HG02798 (cell line): ENCODE results near the gene IGFL4.

Experiments used
- ATAC-seq: cut with Tn5 transposase; IDR thresholded peaks from one replicate; pipeline ENCODE4 v1.9.1; 2021; ENCODE audit warnings: mild to moderate bottlenecking; ENCODE audit not compliant: unreplicated experiment, poor library complexity

Gene IGFL4

DNA sequence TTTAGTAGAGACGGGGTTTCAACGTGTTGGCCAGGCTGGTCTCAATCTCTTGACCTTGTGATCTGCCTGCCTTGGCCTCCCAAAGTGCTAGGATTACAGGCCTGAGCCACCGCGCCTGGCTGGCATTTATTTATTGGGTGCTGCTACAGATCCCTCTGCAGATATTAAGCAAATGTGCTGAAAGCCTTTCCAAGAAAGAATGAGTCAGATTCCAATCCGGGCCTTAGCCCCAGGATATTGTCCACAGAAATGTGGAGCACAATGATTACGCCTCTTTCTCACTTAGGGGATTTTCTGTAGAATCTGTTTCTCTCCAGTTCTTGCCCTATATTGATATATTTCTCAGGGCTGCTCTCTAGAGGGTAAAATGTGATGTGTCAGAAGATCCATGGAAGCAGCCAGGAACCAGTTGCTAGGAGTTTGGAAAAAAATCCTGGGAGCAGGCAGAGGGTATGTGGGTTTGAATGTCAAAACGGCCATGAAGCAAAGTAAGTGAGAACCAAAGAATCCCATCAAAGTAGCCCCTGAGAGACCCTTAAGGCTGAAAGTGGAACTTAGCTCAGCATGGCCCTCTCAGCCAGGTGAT is 24.8 kb upstream of the IGFL4 start:
- ATAC-seq: no peak

DNA sequence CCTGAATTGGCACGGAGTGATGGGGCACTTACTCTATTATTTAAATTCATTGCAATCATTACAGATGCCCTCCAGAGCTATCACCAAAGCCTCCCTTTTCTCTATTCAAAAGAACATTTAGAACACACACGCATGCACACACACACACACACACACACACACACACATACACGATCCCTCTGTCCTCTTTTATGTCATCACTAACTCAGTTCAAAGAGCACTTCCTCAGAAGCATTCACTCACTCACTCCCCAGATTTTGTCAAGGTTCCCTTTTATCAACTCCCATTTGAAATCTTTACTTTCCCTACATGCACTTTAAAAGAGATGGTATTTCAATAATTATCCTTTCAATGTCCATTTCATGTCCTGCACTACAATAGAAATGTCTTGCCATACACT is 22.4 kb upstream of the IGFL4 start:
- no peak for ATAC-seq

GRCh38 chr19:46060012-46060411 is 19.2 kb upstream of the IGFL4 start:
- no peak for ATAC-seq

- no peak for ATAC-seq
These were observed 18.0 kb upstream of the IGFL4 start for GRCh38 chr19:46058778-46059177.

DNA sequence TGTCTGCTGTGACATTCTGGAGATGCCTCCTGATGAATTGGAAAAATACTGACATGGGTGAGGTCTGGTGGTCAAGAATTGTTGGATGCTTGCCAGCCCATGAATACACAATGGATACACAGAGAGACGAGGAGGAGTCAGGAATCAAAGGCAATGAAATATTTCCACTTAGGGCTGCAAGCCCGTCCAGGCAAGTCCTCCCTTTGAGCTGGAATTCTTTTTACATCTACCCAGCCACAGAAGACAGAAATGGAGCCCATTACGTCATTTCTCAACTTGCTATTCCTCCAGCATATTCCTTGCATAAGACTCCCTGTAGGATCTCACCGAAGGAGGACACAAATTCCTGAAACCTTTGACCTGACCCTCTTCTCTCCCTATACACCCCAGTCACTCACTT is 15.7 kb upstream of the IGFL4 start:
- no peak for ATAC-seq

DNA sequence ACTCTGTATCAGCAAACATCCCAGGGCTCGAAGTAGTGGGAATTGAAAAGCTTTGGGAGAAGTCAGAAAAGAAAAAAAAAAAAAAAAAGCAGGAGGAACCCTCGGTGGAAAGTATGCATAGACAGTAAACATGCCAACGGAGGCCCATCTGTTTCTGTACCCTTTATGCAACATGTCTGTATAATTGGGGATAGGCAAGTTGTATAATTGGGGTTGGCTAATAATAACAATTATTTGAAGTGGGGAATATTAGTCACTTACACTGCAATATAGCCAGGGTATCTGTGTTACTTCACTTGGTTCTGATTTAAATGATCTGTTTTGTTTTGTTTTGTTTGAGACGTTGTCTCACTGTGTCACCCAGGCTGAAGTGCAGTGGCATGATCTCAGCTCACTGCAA is 12.1 kb upstream of the IGFL4 start:
- no peak for ATAC-seq

GRCh38 chr19:46049597-46049996 is 8.8 kb upstream of the IGFL4 start:
- ATAC-seq: no peak

DNA sequence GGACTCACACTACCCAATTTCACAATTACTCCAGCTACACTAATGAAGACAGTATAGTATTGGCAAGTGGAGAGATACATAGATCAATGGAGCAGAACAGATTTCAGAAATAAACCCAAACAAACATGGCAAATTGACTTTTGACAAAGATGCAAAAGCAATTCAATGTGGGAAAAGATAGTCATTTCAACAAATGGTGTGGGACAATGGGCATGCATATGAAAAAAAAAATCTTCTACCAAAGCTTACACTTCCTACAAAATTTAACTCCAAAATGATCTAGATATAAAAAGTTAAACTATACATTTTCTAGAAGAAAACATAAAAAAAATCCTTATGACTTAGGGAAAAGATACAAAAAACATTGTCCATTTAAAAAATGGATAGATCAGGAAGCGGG is 2.7 kb upstream of the IGFL4 start:
- no peak for ATAC-seq

GRCh38 chr19:46042252-46042883 is 1.6 kb upstream of the IGFL4 start:
- ATAC-seq: no peak

GRCh38 chr19:46040125-46040524 is 677 bp downstream of the IGFL4 start:
- ATAC-seq: no peak

GRCh38 chr19:46036744-46037128 is 4.1 kb downstream of the IGFL4 start:
- no peak for ATAC-seq

DNA sequence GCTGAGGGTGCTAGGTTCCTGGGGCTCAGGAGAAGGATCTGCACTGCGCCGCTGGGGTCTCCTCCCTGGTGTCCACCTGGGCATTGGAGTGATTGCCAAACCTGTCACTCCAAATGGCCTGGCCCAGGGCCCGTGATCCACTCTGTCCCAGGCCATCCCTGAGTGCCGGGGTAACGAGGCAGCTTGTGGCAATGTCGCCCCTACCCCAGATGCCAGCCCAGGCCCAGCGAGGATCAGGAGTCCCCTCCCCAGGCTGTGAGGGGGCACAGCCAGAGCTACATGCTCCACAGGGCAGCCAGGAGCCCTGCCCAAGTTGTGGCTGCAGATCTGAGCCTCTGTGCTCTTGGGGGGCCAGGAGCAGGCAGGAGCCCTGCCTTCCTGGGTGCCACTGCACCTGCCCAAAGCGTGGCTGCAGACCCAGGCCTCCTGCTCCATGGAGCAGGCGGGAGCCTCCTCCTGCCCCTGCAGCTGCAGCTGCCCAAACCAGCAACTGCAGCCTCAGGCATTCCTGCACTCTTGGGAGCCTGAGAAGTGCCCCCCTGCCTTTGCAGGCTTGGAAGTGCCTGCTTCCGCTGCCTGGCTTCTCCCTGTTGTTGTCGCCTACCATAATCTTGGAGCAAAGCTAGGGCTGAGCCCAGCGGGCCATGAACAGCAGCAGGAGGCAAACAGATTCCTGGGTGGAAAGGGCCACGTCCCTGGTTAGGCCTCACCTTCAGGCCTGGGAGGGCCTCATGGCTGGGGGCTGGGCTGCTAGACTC is 4.6 kb downstream of the IGFL4 start:
- ATAC-seq: no peak

DNA sequence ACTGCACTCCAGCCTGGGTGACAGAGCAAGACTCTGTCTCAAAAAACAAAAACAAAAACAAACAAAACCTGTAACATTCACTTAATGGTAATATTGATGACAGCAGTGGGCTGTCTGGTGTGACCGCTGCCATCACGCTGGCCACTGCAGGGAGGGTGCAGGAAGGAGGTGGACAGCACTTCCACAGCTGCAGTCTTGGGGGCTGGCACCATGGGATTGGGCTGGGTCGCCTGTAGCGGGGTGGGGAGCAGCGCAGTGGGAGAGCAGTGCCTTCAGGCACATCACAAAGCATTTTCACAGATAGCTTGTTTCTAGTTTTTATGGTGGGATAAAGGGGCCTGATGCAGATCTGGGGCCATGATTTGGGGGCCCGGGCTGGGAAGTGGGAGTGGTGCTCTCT is 5.3 kb downstream of the IGFL4 start:
- no peak for ATAC-seq

DNA sequence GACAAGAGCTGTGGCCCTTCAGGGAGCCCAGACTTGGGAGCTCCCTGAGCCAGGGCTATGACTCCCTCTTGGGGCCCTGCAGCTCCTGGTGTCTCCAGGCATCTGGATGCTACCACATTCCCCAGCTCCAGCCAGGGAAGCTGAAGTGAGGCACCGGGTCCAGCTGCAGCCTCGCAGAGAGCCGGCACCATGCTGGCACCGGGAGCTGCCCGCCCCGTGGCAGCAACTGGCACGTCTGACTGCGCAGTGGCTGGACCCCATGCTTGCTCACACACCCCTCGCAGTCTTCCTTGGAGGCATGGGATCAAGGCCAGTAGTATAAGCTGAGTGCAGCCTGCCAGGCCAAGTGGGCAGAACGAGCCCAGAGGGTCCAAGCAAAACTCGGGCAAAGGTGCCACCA is 7.4 kb downstream of the IGFL4 start:
- no peak for ATAC-seq

- ATAC-seq: no peak
These were observed 8.2 kb downstream of the IGFL4 start for GRCh38 chr19:46032597-46033025.

DNA sequence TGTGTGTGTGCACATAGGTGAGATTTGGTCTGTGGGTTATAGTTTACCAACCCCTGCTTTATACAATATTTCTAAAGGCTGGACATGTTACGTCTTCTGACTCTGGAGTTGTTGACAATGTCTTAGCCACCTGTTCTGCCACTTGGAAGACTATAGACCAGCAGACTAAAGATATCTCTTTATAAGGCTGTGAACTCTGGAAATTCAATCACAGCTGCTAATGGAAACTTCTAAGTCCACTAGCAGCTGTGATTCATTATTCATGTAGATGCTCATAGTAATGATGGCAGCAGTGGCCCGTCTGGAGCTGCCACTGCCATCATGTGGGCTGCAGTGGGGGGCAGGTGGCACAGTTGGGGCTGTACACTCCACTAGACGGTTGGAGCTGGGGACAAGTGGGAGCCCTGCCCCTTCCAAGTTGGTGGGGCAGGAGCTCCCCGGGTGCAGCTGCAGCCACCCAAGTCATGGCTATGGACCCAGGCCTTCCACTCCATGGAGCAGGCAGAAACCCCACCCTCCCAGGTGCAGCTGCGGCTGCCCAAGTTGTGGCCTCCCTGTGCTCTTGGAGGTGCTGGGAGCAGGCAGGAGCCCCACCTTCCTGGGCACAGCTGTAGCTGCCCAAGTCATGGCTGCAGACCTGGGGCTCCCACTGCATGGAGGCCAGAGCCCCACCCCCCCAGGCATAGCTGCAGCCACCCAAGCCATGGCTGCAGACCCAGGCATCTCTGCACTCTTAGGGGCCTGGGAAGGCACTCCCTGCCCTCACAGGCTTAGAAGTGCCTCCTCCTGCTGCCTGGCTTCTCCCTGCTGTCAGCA is 8.8 kb downstream of the IGFL4 start:
- no peak for ATAC-seq

DNA sequence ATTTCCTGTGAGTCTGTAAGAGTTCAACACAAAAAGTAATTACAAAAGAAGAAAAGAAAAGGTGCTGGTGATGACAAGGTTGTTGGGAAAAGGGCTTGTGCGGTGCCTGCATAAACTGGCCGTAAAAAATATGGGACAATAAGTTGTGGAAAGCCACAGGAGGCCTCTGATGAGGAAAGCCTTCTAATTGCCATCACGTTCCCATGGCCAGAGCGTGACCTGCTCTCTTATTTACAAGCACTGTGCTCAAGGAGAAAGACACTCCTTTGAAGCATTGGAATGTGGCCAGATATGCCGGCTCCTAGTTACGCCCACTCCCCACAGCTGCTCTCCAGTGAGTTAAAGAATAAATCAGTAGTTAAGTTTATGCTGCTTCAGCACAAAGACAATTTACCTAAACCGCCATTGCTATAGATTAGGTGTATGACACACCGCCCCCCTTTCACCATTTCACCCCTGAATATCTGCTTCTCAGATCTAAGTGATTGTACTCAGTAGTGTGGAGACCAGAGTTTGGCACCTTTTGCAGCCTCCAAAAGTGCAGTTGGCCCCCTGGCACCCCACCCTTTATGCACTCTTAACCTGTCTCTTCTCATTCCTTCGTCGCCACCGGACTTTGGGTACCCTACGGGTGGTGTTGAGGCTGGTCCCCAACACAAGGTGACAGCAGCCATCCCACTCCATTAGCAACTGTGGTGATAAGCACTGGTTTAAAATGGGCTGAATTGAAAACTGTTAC is 9.8 kb downstream of the IGFL4 start:
- no peak for ATAC-seq

GRCh38 chr19:46025835-46026234 is 15.0 kb downstream of the IGFL4 start:
- ATAC-seq: no peak

DNA sequence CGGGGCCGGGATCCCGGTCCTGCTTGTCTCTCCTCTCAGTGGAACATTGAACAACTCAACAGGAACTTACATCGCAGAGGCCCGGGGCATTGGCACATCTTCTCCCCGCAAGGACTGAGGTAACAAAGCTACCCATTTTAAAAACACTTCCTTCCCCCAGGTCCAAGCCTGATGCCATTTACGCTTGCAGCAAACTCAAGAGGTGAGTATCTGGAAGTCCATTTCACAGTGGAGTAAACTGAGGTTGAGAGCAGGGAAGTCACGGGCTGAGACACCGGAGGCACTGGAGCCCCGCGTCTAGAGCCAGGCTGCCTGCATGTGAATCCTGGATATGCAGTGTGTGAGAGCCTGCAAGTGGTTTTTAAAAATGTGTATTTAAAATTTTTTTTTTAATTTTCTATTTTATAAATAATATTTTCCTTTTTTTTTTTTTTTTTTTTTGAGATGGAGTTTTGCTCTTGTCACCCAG is 17.5 kb downstream of the IGFL4 start:
- ATAC-seq: no peak
